Calu3 (cell line): ENCODE measurements around the gene RIOK1. TPM values are rescaled to one million over a fixed set of nuclear protein-coding genes. Genes with fewer than 3 reads are reported as not detected.

Experiments used
- BruUV-seq: library from RNA; stranded (reverse); fragments of 400-500 nt; replicated peaks from 2 replicates; lab custom pipeline; 2021; lab: Mats Ljungman, UMichigan
- CTCF ChIA-PET: fragments of 300-600 bp; sonication (Branson Sonifier 250); formaldehyde crosslinking; loops from one replicate; lab custom pipeline; 2022; ENCODE audit warnings: antibody characterized with exemption; lab: Charles Lee
- DNase-seq: peaks from one replicate; pipeline ENCODE4 v3.0.0; 2022
- H3K27ac Mint-ChIP-seq: one replicate; pipeline ENCODE4 v1.8.0; 2022; ENCODE audit warnings: mixed read lengths; ENCODE audit not compliant: unreplicated experiment
- H3K27me3 Mint-ChIP-seq: one replicate; pipeline ENCODE4 v1.8.0; 2022; ENCODE audit warnings: mixed read lengths; ENCODE audit not compliant: unreplicated experiment
- H3K36me3 Mint-ChIP-seq: one replicate; pipeline ENCODE4 v1.8.0; 2022; ENCODE audit warnings: mild to moderate bottlenecking, moderate library complexity, mixed read lengths; ENCODE audit not compliant: insufficient read depth, unreplicated experiment
- H3K4me1 Mint-ChIP-seq: one replicate; pipeline ENCODE4 v1.8.0; 2022; ENCODE audit warnings: mild to moderate bottlenecking, low read depth, mixed read lengths; ENCODE audit not compliant: unreplicated experiment
- H3K4me3 Mint-ChIP-seq: one replicate; pipeline ENCODE4 v1.8.0; 2022; ENCODE audit warnings: mild to moderate bottlenecking, low read depth, moderate library complexity, mixed read lengths; ENCODE audit not compliant: unreplicated experiment
- H3K9me3 Mint-ChIP-seq: one replicate; pipeline ENCODE4 v1.8.0; 2022; ENCODE audit warnings: low read depth, mixed read lengths; ENCODE audit not compliant: unreplicated experiment
- intact Hi-C: fragments of 100-400 bp; cut with micrococcal nuclease; formaldehyde crosslinking; loops from one replicate; pipeline ENCODE4 v1.10.0; 2022; ENCODE audit not compliant: unreplicated experiment
- total RNA-seq: library from RNA; stranded (reverse); gene quantifications from 2 replicates; pipeline ENCODE4 v1.2.3, GENCODE V29; 2022
- TF ChIP-seq, protein P1 (sequence below): fragments of 200-600 bp; IDR thresholded peaks from one replicate; pipeline ENCODE4 v1.8.0; 2022; ENCODE audit warnings: antibody characterized with exemption; ENCODE audit not compliant: unreplicated experiment

RIOK1 gene
- total RNA-seq, 1 experiment from 2014 or later = 13.3 TPM

- intact Hi-C loops = no loop called here
- no peaks in the 10 kb centered on the region for H3K4me1 Mint-ChIP-seq
- TF ChIP-seq, protein P1, sequence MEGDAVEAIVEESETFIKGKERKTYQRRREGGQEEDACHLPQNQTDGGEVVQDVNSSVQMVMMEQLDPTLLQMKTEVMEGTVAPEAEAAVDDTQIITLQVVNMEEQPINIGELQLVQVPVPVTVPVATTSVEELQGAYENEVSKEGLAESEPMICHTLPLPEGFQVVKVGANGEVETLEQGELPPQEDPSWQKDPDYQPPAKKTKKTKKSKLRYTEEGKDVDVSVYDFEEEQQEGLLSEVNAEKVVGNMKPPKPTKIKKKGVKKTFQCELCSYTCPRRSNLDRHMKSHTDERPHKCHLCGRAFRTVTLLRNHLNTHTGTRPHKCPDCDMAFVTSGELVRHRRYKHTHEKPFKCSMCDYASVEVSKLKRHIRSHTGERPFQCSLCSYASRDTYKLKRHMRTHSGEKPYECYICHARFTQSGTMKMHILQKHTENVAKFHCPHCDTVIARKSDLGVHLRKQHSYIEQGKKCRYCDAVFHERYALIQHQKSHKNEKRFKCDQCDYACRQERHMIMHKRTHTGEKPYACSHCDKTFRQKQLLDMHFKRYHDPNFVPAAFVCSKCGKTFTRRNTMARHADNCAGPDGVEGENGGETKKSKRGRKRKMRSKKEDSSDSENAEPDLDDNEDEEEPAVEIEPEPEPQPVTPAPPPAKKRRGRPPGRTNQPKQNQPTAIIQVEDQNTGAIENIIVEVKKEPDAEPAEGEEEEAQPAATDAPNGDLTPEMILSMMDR = no peak
- CTCF ChIA-PET = interaction anchor here (1.2 kb wide), 1 partner anchor 28 kb away, joined by 3 read pairs; no protein-coding TSS in a partner anchor
- no peak for DNase-seq
- H3K27ac Mint-ChIP-seq = no peak overlapping the region
- H3K9me3 Mint-ChIP-seq = no peaks in the 10 kb centered on the region
- no peak overlapping the region for H3K4me3 Mint-ChIP-seq
- no peaks in the 10 kb centered on the region for H3K36me3 Mint-ChIP-seq
- BruUV-seq = no TSS peak
- H3K27me3 Mint-ChIP-seq = no peaks in the 10 kb centered on the region
Measured at GRCh38 chr6:7373739-7374138, 15.9 kb upstream of the RIOK1 start.

- intact Hi-C loops = no loop called here
- no TSS peak for BruUV-seq
- Mint-ChIP-seq H3K27ac (no peak overlapping the region), H3K27me3 (no peaks in the 10 kb centered on the region), H3K9me3 (no peaks in the 10 kb centered on the region), H3K36me3 (no peaks in the 10 kb centered on the region), H3K4me3 (no peak overlapping the region), H3K4me1 (no peaks in the 10 kb centered on the region)
- TF ChIP-seq, protein P1 = no peak
- CTCF ChIA-PET = interaction anchor here (0.5 to 0.6 kb wide), 2 partner anchors 128 to 131 kb away, joined by 3 to 6 read pairs; no protein-coding TSS in a partner anchor
- DNase-seq = no peak
Measured at GRCh38 chr6:7377961-7378360, 11.6 kb upstream of the RIOK1 start.

GRCh38 chr6:7378740-7379139 is 10.9 kb upstream of the RIOK1 start:
- TF ChIP-seq, protein P1 = no peak
- H3K9me3 Mint-ChIP-seq = no peaks in the 10 kb centered on the region
- no peaks in the 10 kb centered on the region for H3K36me3 Mint-ChIP-seq
- H3K4me1 Mint-ChIP-seq = no peaks in the 10 kb centered on the region
- H3K27me3 Mint-ChIP-seq = no peaks in the 10 kb centered on the region
- no peak overlapping the region for H3K4me3 Mint-ChIP-seq
- no peak overlapping the region for H3K27ac Mint-ChIP-seq
- CTCF ChIA-PET = no interaction called here
- no peak for DNase-seq
- BruUV-seq = no TSS peak
- intact Hi-C loops = no loop called here

DNA sequence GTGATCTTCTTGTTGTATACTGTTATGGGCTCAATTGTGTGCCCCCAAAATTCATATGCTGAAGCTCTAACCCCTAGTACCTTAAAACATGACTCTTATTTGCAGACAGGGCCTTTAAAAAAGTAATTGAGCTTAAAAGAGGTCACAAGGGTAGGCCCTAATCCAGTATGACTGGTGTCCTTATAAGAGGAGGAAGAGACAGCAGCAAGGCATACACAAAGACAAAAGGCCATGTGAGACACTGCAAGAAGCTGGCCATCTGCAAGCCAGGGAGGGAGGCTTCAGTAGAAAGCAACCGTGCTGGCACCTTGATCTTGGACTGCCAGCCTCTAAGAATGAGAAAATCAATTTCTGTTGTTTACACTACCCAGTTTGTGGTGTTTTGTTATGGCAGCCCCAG is 8.5 kb upstream of the RIOK1 start:
- CTCF ChIA-PET = no interaction called here
- Mint-ChIP-seq H3K27me3 (no peaks in the 10 kb centered on the region), H3K4me3 (no peak overlapping the region), H3K27ac (no peak overlapping the region), H3K4me1 (no peaks in the 10 kb centered on the region), H3K36me3 (no peaks in the 10 kb centered on the region), H3K9me3 (no peaks in the 10 kb centered on the region)
- no peak for DNase-seq
- intact Hi-C loops = no loop called here
- TF ChIP-seq, protein P1 = no peak
- BruUV-seq = no TSS peak
